Activated naive CD4-positive, alpha-beta T cell treated with anti-CD3 and anti-CD28 coated beads, Interleukin-2, amount 50 U/mL, for 24 hours (primary cell): ENCODE results near the gene RRN3.
"Not testable (repeated sequence)": the region's sequence is repeated elsewhere in the genome, so short reads cannot be mapped to it uniquely, and the experiment has no call there.

ENCODE experiments used
- H3K27ac Mint-ChIP-seq: one replicate; pipeline ENCODE4 v1.8.0; 2021; ENCODE audit warnings: mild to moderate bottlenecking, mixed read lengths
- H3K27me3 Mint-ChIP-seq: one replicate; pipeline ENCODE4 v1.8.0; 2021; ENCODE audit warnings: mixed read lengths
- H3K36me3 Mint-ChIP-seq: one replicate; pipeline ENCODE4 v1.8.0; 2021; ENCODE audit warnings: mixed read lengths
- H3K4me1 Mint-ChIP-seq: one replicate; pipeline ENCODE4 v1.8.0; 2021; ENCODE audit warnings: mixed read lengths
- H3K4me3 Mint-ChIP-seq: one replicate; pipeline ENCODE4 v1.8.0; 2021; ENCODE audit warnings: mild to moderate bottlenecking, mixed read lengths
- H3K9me3 Mint-ChIP-seq: one replicate; pipeline ENCODE4 v1.8.0; 2021; ENCODE audit warnings: mixed read lengths

The RRN3 gene

DNA sequence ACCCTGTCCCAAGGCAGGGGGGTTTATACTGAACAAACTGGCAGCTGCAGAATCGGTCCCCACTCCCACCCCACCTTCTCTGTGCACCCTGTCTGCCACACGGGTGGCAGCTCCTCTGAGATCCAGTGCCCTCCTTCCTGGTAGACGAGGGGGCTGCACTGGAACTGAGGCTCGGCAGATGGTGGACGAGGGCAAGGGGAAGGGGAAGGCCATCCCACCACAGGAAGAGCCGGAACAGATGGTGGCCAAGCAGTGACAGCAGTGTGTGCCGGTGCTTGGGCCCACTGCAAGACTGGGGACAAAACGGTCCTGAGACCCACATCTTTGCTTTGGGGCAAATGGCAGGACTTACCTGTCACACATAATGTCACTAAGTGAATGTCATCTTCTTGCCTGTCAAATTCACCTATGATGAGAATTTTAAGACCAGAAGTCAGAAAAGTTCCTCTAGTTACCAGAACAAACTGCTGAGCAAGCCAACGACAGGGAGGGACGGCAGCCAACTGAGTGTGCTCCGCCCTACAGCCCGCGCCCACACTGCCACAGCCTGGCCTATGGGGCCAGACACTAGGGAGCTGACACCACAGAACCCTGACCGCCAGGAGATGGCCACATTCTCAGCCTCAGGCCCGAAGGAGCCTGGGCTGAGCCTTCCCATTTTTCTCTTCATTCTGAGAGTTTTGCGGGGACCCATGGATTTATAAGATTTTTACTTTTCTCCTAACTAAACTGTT lies 52.6 kb downstream of the RRN3 start:
- Mint-ChIP-seq H3K27me3 (no peaks in the 10 kb centered on the region), H3K36me3 (peaks cover 13% of the 10 kb centered on the region), H3K4me1 (no peaks in the 10 kb centered on the region), H3K9me3 (no peaks in the 10 kb centered on the region), H3K4me3 (no peak overlapping the region), H3K27ac (no peak overlapping the region)

GRCh38 chr16:15038689-15039088 lies 55.4 kb downstream of the RRN3 start:
- no peak overlapping the region for H3K27ac Mint-ChIP-seq
- peaks cover 11% of the 10 kb centered on the region for H3K36me3 Mint-ChIP-seq

DNA sequence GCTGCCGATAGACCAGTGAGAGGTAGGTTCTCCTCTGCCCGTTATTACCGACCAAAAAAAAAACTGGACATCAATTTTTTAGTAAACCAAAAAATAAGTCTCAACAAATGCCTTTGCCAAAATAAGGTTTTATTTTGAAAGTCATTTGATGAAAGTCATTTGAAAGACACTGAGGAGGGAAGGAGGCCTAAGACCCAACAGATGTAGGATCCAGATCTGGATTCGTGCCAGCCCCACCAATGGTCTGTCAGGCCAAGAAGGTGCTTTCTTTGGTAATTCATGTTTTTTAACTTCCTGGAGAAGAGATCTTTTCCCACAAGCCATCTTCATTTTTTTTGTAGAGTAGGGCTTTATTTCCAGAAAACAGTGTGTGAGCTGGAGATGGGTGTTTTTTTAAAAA lies 56.3 kb downstream of the RRN3 start:
- H3K27me3 Mint-ChIP-seq, result no peaks in the 10 kb centered on the region
- peaks cover 11% of the 10 kb centered on the region for H3K36me3 Mint-ChIP-seq
- no peak overlapping the region for H3K4me3 Mint-ChIP-seq
- no peak overlapping the region for H3K27ac Mint-ChIP-seq
- no peaks in the 10 kb centered on the region for H3K9me3 Mint-ChIP-seq
- peaks cover under 1% of the 10 kb centered on the region for H3K4me1 Mint-ChIP-seq

More at GRCh38 chr16:15038689-15039088, 55.4 kb downstream of the RRN3 start:
- H3K27me3 Mint-ChIP-seq, result no peaks in the 10 kb centered on the region
- no peak overlapping the region for H3K4me3 Mint-ChIP-seq
- no peaks in the 10 kb centered on the region for H3K9me3 Mint-ChIP-seq
- H3K4me1 Mint-ChIP-seq, result no peaks in the 10 kb centered on the region

- Mint-ChIP-seq H3K27ac (no peak overlapping the region), H3K27me3 (no peaks in the 10 kb centered on the region), H3K9me3 (no peaks in the 10 kb centered on the region), H3K4me3 (no peak overlapping the region), H3K4me1 (peaks cover 7% of the 10 kb centered on the region), H3K36me3 (peaks cover 11% of the 10 kb centered on the region)
Observed at GRCh38 chr16:15037003-15037402, 57.1 kb downstream of the RRN3 start.

GRCh38 chr16:15035163-15035729 lies 58.8 kb downstream of the RRN3 start:
- Mint-ChIP-seq H3K27ac (no peak overlapping the region), H3K27me3 (no peaks in the 10 kb centered on the region), H3K9me3 (no peaks in the 10 kb centered on the region), H3K4me1 (peaks cover 15% of the 10 kb centered on the region), H3K4me3 (no peak overlapping the region), H3K36me3 (peaks cover 11% of the 10 kb centered on the region)

GRCh38 chr16:15034266-15035162 lies 59.6 kb downstream of the RRN3 start:
- peaks cover 15% of the 10 kb centered on the region for H3K4me1 Mint-ChIP-seq
- no peaks in the 10 kb centered on the region for H3K9me3 Mint-ChIP-seq
- no peaks in the 10 kb centered on the region for H3K27me3 Mint-ChIP-seq
- H3K4me3 Mint-ChIP-seq, result no peak overlapping the region
- peaks cover 8% of the 10 kb centered on the region for H3K36me3 Mint-ChIP-seq
- H3K27ac Mint-ChIP-seq, result no peak overlapping the region

GRCh38 chr16:15033309-15033707 lies 60.8 kb downstream of the RRN3 start:
- Mint-ChIP-seq H3K27ac (no peak overlapping the region), H3K9me3 (no peaks in the 10 kb centered on the region), H3K4me1 (peaks cover 15% of the 10 kb centered on the region), H3K27me3 (no peaks in the 10 kb centered on the region), H3K36me3 (peaks cover 10% of the 10 kb centered on the region), H3K4me3 (no peak overlapping the region)

DNA sequence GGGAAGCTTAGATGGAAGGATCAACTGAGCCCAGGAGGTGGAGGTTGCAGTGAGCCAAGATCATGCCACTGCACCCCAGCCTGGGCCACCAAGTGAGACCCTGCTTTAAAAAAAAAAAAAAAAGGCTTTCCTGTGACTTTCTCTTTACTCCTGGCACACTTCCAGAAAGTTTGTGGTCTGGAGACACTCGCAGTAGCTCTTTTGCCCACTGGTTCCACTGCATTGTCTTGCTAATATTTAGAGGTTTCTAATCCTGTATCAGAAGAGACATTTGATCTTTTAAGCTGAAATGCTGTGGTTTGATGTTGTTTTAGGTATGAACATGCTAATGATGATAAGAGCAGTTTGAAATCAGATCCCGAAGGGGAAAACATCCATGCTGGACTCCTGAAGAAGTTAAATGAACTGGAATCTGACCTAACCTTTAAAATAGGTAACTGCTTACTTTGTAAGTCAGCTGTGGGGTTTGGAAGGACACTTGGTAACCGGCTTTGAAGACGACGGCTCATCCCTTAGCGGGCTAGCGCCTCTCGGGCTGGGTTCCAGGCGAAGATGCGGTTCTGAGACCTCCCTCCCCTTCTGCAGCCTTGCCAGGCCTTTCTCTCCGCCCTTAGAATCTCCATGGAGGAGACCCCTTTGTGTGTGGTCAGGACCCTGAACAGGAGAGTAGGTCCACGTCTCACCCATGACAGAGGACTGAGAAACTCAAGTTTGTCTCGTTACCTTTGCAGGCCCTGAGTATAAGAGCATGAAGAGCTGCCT lies 61.3 kb downstream of the RRN3 start:
- peaks cover 7% of the 10 kb centered on the region for H3K36me3 Mint-ChIP-seq
- peak overlapping the region; percentile 35 for H3K27ac Mint-ChIP-seq
- peaks cover 15% of the 10 kb centered on the region for H3K4me1 Mint-ChIP-seq
- no peaks in the 10 kb centered on the region for H3K9me3 Mint-ChIP-seq
- no peaks in the 10 kb centered on the region for H3K27me3 Mint-ChIP-seq
- H3K4me3 Mint-ChIP-seq, result no peak overlapping the region

DNA sequence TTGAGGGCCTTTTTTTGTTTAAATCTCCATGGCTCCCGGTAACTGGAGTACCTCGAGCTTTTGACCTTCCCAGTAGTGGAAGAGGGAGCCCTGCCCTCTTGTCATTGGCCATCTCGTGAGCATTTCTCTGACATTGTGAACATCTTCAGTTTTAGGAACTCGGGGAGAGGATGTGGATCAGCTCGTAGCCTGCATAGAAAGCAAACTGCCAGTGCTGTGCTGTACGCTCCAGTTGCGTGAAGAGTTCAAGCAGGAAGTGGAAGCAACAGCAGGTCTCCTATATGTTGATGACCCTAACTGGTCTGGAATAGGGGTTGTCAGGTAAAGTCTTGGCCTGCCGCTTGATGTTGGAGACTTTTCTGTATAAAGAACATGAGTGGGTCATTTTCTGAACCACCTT lies 62.5 kb downstream of the RRN3 start:
- H3K4me3 Mint-ChIP-seq, result no peak overlapping the region
- H3K27me3 Mint-ChIP-seq, result no peaks in the 10 kb centered on the region
- peaks cover 6% of the 10 kb centered on the region for H3K36me3 Mint-ChIP-seq
- peaks cover 15% of the 10 kb centered on the region for H3K4me1 Mint-ChIP-seq
- no peaks in the 10 kb centered on the region for H3K9me3 Mint-ChIP-seq
- H3K27ac Mint-ChIP-seq, result peak overlapping the region; percentile 38

DNA sequence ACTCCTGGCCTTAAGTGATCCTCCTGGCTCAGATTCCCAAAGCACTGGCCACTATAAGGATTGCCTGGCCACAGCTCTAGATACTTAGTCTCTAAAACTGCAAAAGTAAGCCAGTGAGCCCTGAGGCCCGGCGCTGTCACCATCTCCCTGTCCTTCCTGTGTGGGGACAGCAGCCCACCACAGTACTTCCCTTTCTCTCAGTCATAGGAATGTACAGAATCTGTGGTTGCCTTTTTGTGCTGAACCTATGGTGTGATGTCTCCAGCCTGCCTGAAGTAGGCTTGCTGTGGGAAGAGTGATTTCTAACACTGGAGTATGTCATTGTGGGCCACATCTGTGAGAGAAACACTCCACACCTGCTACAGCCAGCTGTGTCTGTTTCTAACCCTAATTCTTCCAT lies 62.9 kb downstream of the RRN3 start:
- H3K9me3 Mint-ChIP-seq, result no peaks in the 10 kb centered on the region
- H3K36me3 Mint-ChIP-seq, result peaks cover 5% of the 10 kb centered on the region
- no peak overlapping the region for H3K27ac Mint-ChIP-seq
- H3K4me1 Mint-ChIP-seq, result peaks cover 15% of the 10 kb centered on the region
- no peak overlapping the region for H3K4me3 Mint-ChIP-seq
- H3K27me3 Mint-ChIP-seq, result no peaks in the 10 kb centered on the region

DNA sequence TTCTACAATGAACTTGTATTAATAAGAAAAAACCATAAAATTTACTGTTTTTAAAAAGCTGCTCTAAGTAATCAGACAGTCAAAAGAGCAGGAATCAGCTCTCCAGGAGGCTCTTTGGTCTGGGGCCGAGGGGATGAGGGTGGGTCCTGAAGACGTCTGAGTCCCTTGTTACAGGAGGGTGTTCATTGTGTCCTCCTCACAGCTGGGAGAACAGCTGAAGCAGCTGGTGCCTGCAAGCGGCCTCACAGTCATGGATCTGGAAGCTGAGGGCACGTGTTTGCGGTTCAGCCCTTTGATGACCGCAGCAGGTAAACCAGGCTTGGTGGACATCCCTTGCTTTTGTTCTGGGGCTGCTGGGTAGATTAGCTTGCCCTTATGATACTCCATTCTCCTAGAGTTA lies 64.3 kb downstream of the RRN3 start:
- H3K27ac Mint-ChIP-seq, H3K9me3 Mint-ChIP-seq, H3K36me3 Mint-ChIP-seq, H3K27me3 Mint-ChIP-seq, H3K4me3 Mint-ChIP-seq: not testable (repeated sequence)
- peaks cover 21% of the 10 kb centered on the region for H3K4me1 Mint-ChIP-seq

GRCh38 chr16:15028801-15029698 lies 65.0 kb downstream of the RRN3 start:
- not testable (repeated sequence) for H3K36me3 Mint-ChIP-seq, H3K27ac Mint-ChIP-seq, H3K4me3 Mint-ChIP-seq, H3K9me3 Mint-ChIP-seq, H3K27me3 Mint-ChIP-seq
- peaks cover 21% of the 10 kb centered on the region for H3K4me1 Mint-ChIP-seq

GRCh38 chr16:15028345-15028715 lies 65.7 kb downstream of the RRN3 start:
- H3K4me3 Mint-ChIP-seq, H3K27me3 Mint-ChIP-seq, H3K9me3 Mint-ChIP-seq, H3K27ac Mint-ChIP-seq, H3K36me3 Mint-ChIP-seq: not testable (repeated sequence)
- H3K4me1 Mint-ChIP-seq, result peaks cover 21% of the 10 kb centered on the region

- not testable (repeated sequence) for H3K27me3 Mint-ChIP-seq, H3K4me3 Mint-ChIP-seq, H3K9me3 Mint-ChIP-seq
- H3K27ac Mint-ChIP-seq, result peak overlapping the region; percentile 53
- H3K36me3 Mint-ChIP-seq, result peaks cover 12% of the 10 kb centered on the region
- peaks cover 20% of the 10 kb centered on the region for H3K4me1 Mint-ChIP-seq
Observed at GRCh38 chr16:15027503-15028344, 66.3 kb downstream of the RRN3 start.
